HL-60 (cell line): ENCODE measurements around the gene PGAM5.

Experiments
- DNase-seq, 2 experiments: peaks; one replicate each; pipeline ENCODE4 v3.0.0-alpha.2; 2010 to 2020; ENCODE audit warnings: low read depth in 1 of 2, low spot score in 1 of 2
- H3K27ac ChIP-seq: fragments of 250-450 bp; sonication (Bioruptor Pico); replicated peaks from 2 replicates; pipeline ENCODE4 v1.5.1; 2020; ENCODE audit warnings: mild to moderate bottlenecking, moderate library complexity
- H3K27me3 ChIP-seq: fragments of 250-450 bp; sonication (Bioruptor Pico); 2 replicates; pipeline ENCODE4 v1.5.1; 2021; ENCODE audit warnings: mild to moderate bottlenecking, moderate library complexity; ENCODE audit not compliant: insufficient read depth, poor library complexity, severe bottlenecking
- H3K4me3 ChIP-seq: replicated peaks from 2 replicates; pipeline ENCODE4 v1.5.1; 2011; ENCODE audit warnings: mild to moderate bottlenecking, control low read depth, low read length; ENCODE audit not compliant: insufficient read depth
- GABPA ChIP-seq: IDR thresholded peaks from 2 replicates; pipeline ENCODE4 v1.6.1; 2012; ENCODE audit warnings: low read depth
- POLR2AphosphoS5 ChIP-seq: IDR thresholded peaks from 2 replicates; pipeline ENCODE4 v1.6.1; 2012; ENCODE audit warnings: low read depth
- SPI1 ChIP-seq: IDR thresholded peaks from 2 replicates; pipeline ENCODE4 v1.6.1; 2012; ENCODE audit warnings: low read depth, mild to moderate bottlenecking, borderline replicate concordance
- TF ChIP-seq, protein P1 (sequence below): IDR thresholded peaks from one replicate; pipeline ENCODE4 v1.5.1; 2011; ENCODE audit warnings: low read length, control low read depth, inconsistent platforms; ENCODE audit not compliant: insufficient read depth
- TF ChIP-seq, protein P2 (sequence below): IDR thresholded peaks from 2 replicates; pipeline ENCODE4 v1.6.1; 2012; ENCODE audit warnings: low read depth; ENCODE audit not compliant: insufficient replicate concordance

Gene PGAM5

DNA sequence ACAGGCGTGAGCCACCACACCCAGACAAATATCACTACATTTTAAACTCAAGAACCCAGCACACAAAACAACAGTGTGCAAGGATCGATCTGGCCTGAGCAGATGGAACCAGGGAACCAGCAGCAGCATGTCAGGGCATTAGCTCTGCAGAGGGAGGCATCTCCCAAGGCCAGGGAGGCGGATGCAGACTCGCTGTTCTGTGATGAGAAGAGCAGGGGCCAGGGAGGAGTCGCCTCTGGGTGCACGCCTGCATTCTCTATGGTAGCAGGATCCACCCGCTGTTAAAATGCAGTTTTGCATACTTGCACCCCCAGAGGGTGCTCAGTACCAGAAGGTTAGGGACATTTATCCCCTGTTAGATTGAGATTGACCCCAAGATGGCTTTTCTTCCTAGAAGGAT is 17.9 kb downstream of the PGAM5 start:
- Histone ChIP-seq H3K4me3 (no peak overlapping the region), H3K27ac (no peak overlapping the region), H3K27me3 (no peaks in the 10 kb centered on the region)
- DNase-seq = no peak
- TF ChIP-seq GABPA = no peak
- TF ChIP-seq, protein P1, sequence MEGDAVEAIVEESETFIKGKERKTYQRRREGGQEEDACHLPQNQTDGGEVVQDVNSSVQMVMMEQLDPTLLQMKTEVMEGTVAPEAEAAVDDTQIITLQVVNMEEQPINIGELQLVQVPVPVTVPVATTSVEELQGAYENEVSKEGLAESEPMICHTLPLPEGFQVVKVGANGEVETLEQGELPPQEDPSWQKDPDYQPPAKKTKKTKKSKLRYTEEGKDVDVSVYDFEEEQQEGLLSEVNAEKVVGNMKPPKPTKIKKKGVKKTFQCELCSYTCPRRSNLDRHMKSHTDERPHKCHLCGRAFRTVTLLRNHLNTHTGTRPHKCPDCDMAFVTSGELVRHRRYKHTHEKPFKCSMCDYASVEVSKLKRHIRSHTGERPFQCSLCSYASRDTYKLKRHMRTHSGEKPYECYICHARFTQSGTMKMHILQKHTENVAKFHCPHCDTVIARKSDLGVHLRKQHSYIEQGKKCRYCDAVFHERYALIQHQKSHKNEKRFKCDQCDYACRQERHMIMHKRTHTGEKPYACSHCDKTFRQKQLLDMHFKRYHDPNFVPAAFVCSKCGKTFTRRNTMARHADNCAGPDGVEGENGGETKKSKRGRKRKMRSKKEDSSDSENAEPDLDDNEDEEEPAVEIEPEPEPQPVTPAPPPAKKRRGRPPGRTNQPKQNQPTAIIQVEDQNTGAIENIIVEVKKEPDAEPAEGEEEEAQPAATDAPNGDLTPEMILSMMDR = no peak
- TF ChIP-seq POLR2AphosphoS5 = no peak
- TF ChIP-seq, protein P2, sequence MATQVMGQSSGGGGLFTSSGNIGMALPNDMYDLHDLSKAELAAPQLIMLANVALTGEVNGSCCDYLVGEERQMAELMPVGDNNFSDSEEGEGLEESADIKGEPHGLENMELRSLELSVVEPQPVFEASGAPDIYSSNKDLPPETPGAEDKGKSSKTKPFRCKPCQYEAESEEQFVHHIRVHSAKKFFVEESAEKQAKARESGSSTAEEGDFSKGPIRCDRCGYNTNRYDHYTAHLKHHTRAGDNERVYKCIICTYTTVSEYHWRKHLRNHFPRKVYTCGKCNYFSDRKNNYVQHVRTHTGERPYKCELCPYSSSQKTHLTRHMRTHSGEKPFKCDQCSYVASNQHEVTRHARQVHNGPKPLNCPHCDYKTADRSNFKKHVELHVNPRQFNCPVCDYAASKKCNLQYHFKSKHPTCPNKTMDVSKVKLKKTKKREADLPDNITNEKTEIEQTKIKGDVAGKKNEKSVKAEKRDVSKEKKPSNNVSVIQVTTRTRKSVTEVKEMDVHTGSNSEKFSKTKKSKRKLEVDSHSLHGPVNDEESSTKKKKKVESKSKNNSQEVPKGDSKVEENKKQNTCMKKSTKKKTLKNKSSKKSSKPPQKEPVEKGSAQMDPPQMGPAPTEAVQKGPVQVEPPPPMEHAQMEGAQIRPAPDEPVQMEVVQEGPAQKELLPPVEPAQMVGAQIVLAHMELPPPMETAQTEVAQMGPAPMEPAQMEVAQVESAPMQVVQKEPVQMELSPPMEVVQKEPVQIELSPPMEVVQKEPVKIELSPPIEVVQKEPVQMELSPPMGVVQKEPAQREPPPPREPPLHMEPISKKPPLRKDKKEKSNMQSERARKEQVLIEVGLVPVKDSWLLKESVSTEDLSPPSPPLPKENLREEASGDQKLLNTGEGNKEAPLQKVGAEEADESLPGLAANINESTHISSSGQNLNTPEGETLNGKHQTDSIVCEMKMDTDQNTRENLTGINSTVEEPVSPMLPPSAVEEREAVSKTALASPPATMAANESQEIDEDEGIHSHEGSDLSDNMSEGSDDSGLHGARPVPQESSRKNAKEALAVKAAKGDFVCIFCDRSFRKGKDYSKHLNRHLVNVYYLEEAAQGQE = no peak
- no peak for TF ChIP-seq SPI1

DNA sequence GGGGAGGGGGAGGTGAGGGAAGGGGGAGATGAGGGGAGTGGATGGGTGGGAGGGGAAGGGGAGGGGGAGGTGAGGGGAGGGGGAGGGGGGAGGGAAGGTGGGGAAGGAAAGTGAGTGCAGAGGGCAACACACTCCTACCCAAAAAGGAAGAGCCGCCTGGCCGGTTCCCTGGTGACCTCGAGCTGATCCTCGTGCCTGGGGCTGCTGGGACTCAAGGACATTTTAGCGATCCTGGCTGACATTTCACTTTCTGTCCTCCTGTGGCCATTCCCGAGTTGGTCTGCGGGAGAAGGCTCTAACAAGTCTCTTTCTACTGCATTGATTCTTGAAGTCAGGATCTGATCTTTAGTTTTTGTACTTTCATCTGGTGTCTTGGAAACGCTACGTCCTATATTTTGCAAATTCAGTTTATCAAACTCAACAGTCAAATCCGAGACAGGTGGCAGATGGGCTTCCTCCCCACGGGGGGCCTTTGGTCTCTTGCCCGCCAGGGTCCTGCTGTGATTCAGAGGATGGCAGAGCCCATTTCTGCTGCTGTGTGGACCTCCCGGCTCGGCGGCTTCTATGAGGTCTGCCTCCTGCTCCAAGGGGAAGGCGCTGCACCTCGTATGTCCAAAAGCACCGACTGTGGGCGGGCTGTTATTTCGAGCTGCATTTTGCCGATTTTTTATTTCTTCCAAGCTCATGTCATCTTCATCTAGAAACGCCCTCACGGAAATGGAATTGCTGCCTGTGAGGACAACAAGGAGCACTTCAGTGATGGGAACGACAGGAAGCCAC is 19.1 kb downstream of the PGAM5 start:
- no peak overlapping the region for H3K27ac ChIP-seq
- DNase-seq = no peak
- H3K27me3 ChIP-seq = no peaks in the 10 kb centered on the region
- H3K4me3 ChIP-seq = no peak overlapping the region
- no peak for TF ChIP-seq SPI1
- no peak; the same call in 1 of the 2 replicates for TF ChIP-seq POLR2AphosphoS5
- TF ChIP-seq GABPA = no peak
- TF ChIP-seq, protein P1 = no peak
- TF ChIP-seq, protein P2 = no peak

DNA sequence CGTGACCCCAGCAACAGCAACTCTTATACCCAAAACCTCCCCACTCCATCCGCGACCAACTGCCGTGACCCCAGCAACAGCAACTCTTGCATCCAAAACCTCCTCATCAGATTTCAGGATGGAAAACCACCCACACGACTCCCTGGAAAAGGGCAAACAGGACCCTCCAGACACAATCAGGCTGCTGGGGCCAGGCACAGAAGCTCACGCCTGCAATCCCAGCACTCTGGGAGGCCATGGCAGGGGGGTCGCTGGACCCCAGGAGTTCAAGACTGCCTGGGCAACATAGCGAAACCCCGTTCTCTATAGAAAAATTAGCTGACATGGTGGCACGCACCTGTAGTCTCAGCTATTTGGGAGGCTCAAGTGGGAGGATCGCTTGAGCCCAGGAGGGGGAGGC is 19.7 kb downstream of the PGAM5 start:
- Histone ChIP-seq H3K27ac (no peak overlapping the region), H3K27me3 (no peaks in the 10 kb centered on the region)

More for the DNA sequence above, 19.7 kb downstream of the PGAM5 start:
- no peak for DNase-seq
- H3K4me3 ChIP-seq = no peak overlapping the region
- TF ChIP-seq, protein P2 = no peak
- TF ChIP-seq, protein P1 = no peak
- TF ChIP-seq GABPA = no peak
- no peak for TF ChIP-seq POLR2AphosphoS5
- no peak for TF ChIP-seq SPI1
